ENCODE results near the gene OTUD3.
"Not testable (repeated sequence)": the region's sequence is repeated elsewhere in the genome, so short reads cannot be mapped to it uniquely, and the experiment has no call there.

OTUD3 gene

GRCh38 chr1:19882111-19883071, at the start of gene OTUD3:
Gene OTUD3, plus strand, starts transcription at chr1:19882395. Its CDS starts 119 bp downstream, at chr1:19882514.
- peak; percentile 97 for DNase-seq

GRCh38 chr1:19835578-19835977, 46.6 kb upstream of the OTUD3 start:
- peak; percentile 21 for DNase-seq

GRCh38 chr1:19837866-19838265, 44.3 kb upstream of the OTUD3 start:
- DNase-seq: no peak

GRCh38 chr1:19840228-19840627, 42.0 kb upstream of the OTUD3 start:
- DNase-seq: no peak

GRCh38 chr1:19844731-19845495, 37.3 kb upstream of the OTUD3 start:
- DNase-seq: no peak

GRCh38 chr1:19845555-19845954, 36.6 kb upstream of the OTUD3 start:
- no peak for DNase-seq

- no peak for DNase-seq
These were observed 35.9 kb upstream of the OTUD3 start for GRCh38 chr1:19846338-19846737.

GRCh38 chr1:19847334-19847733, 34.9 kb upstream of the OTUD3 start:
- not testable (repeated sequence) for DNase-seq

GRCh38 chr1:19849307-19849706, 32.9 kb upstream of the OTUD3 start:
- DNase-seq: not testable (repeated sequence)

GRCh38 chr1:19850214-19850613, 32.0 kb upstream of the OTUD3 start:
- no peak for DNase-seq

- DNase-seq: no peak
These were observed 30.2 kb upstream of the OTUD3 start for GRCh38 chr1:19852036-19852435.

- no peak for DNase-seq
These were observed 27.3 kb upstream of the OTUD3 start for GRCh38 chr1:19854866-19855265.

GRCh38 chr1:19858893-19859292, 23.3 kb upstream of the OTUD3 start:
- DNase-seq: no peak

GRCh38 chr1:19859876-19860275, 22.3 kb upstream of the OTUD3 start:
- DNase-seq: no peak

GRCh38 chr1:19860418-19860817, 21.8 kb upstream of the OTUD3 start:
- no peak for DNase-seq

- peak; percentile 78 for DNase-seq
These were observed 21.2 kb upstream of the OTUD3 start for GRCh38 chr1:19861034-19861433.

GRCh38 chr1:19861842-19862530, 20.2 kb upstream of the OTUD3 start:
- DNase-seq: no peak

GRCh38 chr1:19862944-19863343, 19.3 kb upstream of the OTUD3 start:
- DNase-seq: no peak

GRCh38 chr1:19864570-19865160, 17.5 kb upstream of the OTUD3 start:
- no peak for DNase-seq

GRCh38 chr1:19866029-19866428, 16.2 kb upstream of the OTUD3 start:
- no peak for DNase-seq

- DNase-seq: peak; percentile 47
These were observed 15.4 kb upstream of the OTUD3 start for GRCh38 chr1:19866758-19867157.

GRCh38 chr1:19868575-19868974, 13.6 kb upstream of the OTUD3 start:
- DNase-seq: not testable (repeated sequence)

- not testable (repeated sequence) for DNase-seq
These were observed 12.7 kb upstream of the OTUD3 start for GRCh38 chr1:19869453-19869852.
